Cardiac fibroblast (primary cell): ENCODE results near the gene SP110.

ENCODE experiments used
- DNase-seq, 2 donors: peaks; one replicate each; pipeline versions ENCODE4 v3.0.0 to v3.0.0-alpha.2; 2010; ENCODE audit warnings: low read depth in 2 of 2
- H3K4me3 ChIP-seq, 2 donors: replicated peaks in 1 of 2; 1 replicate in 1 of 2; 2 replicates in 1 of 2; pipeline ENCODE4 v1.5.1; 2011; ENCODE audit warnings: low read depth in 2 of 2, low read length in 2 of 2, mild to moderate bottlenecking in 2 of 2, moderate library complexity in 1 of 2
- CTCF ChIP-seq: IDR thresholded peaks from one replicate; pipeline ENCODE4 v1.5.1; 2011; ENCODE audit warnings: low read depth, mild to moderate bottlenecking, low read length, inconsistent platforms

Gene SP110

GRCh38 chr2:230152334-230152733, 67.5 kb downstream of the SP110 start:
- no peak for TF ChIP-seq CTCF
- no peak overlapping the region for H3K4me3 ChIP-seq
- no peak for DNase-seq

GRCh38 chr2:230144355-230144754, 75.4 kb downstream of the SP110 start:
- H3K4me3 ChIP-seq: no peak overlapping the region
- DNase-seq: no peak
- no peak for TF ChIP-seq CTCF

GRCh38 chr2:230140667-230141066, 79.1 kb downstream of the SP110 start:
- TF ChIP-seq CTCF: no peak
- no peak for DNase-seq
- H3K4me3 ChIP-seq: no peak overlapping the region

- TF ChIP-seq CTCF: no peak
- peak in 1 of 2 donors; percentile 25 for DNase-seq
- H3K4me3 ChIP-seq: no peak overlapping the region
Observed at GRCh38 chr2:230137902-230138539, 81.8 kb downstream of the SP110 start.

GRCh38 chr2:230135130-230135525, 84.7 kb downstream of the SP110 start:
- H3K4me3 ChIP-seq: no peak overlapping the region
- no peak for TF ChIP-seq CTCF
- no peak for DNase-seq

- DNase-seq: peak; percentile 29 to 87
- TF ChIP-seq CTCF: no peak
- H3K4me3 ChIP-seq: no peak overlapping the region
Observed at GRCh38 chr2:230134496-230135129, 85.2 kb downstream of the SP110 start.
